Vagina (tissue), 2 donors: ENCODE data around the gene SYNE1.

Source experiments
- CTCF ChIP-seq, 3 experiments: fragments of 450-650 bp in 2 of 3; fragments of 200-600 bp in 1 of 3; sonication (generic) in 1 of 3; IDR thresholded peaks; one replicate each; pipeline ENCODE4 v1.5.1; 2017 to 2019; ENCODE audit warnings: antibody characterized with exemption in 3 of 3, mild to moderate bottlenecking in 2 of 3, moderate library complexity in 2 of 3
- POLR2AphosphoS5 ChIP-seq, 2 donors: sonication (generic); formaldehyde crosslinking; IDR thresholded peaks; one replicate each; pipeline ENCODE4 v1.9.0; 2017; ENCODE audit warnings: antibody characterized with exemption in 2 of 2, mild to moderate bottlenecking in 2 of 2, low read depth in 1 of 2; ENCODE audit not compliant: insufficient read depth in 1 of 2

- TF ChIP-seq CTCF (IDR thresholded peaks at IDR 0.05) = no peak
- no peak for TF ChIP-seq POLR2AphosphoS5 (IDR thresholded peaks at IDR 0.05; ENCODE audit: insufficient read depth in 1 of 2, low read depth in 1 of 2)
Observed at GRCh38 chr6:152071843-152072242, 565.3 kb downstream of the SYNE1 start.
